ENCODE data around the gene ARPC2. TPM values are rescaled to one million over a fixed set of nuclear protein-coding genes. Genes with fewer than 3 reads are reported as not detected.

Gene ARPC2
- total RNA-seq, 1 donor from 2014 or later: 464 TPM

DNA sequence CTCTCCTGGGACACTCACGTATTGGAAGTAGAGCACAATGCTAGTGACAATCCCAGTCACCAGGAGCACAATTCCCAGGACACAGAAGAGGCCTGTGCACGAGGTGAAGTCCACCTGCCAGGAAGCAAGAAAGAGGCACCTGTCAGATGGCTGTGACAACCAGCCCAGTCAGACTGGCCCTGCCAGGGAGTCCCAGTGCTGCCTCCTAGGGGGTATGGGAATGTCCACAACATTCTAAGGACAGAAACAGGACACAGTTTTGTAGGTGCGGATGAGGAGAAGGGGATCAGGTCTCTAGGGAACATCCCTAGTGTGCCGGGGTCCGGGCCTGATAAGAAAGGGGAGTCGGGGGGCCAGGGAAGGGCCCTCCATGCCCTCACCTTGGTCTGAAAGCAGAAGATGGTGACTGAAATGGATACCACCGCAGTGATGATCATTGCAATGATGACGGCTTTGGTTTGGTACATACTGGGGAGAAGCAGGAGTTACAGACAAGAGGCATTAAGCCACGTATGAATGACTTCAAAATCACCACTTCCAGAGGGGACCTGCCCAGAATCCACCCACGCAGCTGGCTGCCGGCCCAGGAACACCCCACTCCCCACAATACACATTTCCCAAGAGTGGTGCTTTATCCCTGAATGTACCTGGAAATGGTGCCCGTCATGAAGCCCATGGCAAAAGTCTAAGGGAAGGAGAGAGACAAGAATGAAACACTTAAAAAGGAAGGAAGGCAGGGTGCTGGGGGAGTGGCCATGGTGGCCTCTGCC is 60.2 kb downstream of the ARPC2 start:
- no peak for DNase-seq (ENCODE audit: low read depth)
- no peak overlapping the region for H3K4me3 ChIP-seq (ENCODE audit: low read depth, low read length)
- no peaks in the 10 kb centered on the region for H3K27me3 ChIP-seq (ENCODE audit: control insufficient read depth, insufficient read depth, low read length)
- TF ChIP-seq, protein P1, sequence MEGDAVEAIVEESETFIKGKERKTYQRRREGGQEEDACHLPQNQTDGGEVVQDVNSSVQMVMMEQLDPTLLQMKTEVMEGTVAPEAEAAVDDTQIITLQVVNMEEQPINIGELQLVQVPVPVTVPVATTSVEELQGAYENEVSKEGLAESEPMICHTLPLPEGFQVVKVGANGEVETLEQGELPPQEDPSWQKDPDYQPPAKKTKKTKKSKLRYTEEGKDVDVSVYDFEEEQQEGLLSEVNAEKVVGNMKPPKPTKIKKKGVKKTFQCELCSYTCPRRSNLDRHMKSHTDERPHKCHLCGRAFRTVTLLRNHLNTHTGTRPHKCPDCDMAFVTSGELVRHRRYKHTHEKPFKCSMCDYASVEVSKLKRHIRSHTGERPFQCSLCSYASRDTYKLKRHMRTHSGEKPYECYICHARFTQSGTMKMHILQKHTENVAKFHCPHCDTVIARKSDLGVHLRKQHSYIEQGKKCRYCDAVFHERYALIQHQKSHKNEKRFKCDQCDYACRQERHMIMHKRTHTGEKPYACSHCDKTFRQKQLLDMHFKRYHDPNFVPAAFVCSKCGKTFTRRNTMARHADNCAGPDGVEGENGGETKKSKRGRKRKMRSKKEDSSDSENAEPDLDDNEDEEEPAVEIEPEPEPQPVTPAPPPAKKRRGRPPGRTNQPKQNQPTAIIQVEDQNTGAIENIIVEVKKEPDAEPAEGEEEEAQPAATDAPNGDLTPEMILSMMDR (IDR thresholded peaks at IDR 0.05; ENCODE audit: insufficient read depth, low read length, poor library complexity, severe bottlenecking): peak; percentile 9
- H3K36me3 ChIP-seq (ENCODE audit: control insufficient read depth, insufficient read depth, low read length): peaks cover 3% of the 10 kb centered on the region

DNA sequence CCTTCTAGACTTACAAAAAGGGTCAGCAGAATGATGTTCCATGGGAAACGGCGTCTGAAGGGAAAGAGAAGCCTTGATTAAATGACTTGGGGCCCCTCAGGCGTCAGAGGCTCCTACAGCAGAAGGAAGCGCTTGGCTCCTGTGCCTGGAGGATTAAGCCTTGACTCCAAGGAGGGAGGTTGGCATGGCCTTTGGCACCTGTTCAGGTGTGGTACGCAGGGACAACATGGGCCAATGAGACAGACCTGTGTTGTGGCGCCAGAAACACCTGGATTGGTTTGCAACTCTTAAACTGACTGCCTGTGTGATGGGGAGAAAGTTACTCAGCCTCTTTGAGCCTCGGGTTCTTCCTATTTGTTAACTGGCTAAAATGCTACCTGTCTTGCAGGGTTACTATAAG is 60.9 kb downstream of the ARPC2 start:
- TF ChIP-seq, protein P1 (IDR thresholded peaks at IDR 0.05; ENCODE audit: insufficient read depth, low read length, poor library complexity, severe bottlenecking): no peak
- Histone ChIP-seq H3K36me3 (ENCODE audit: control insufficient read depth, insufficient read depth, low read length) (peaks cover 3% of the 10 kb centered on the region), H3K4me3 (ENCODE audit: low read depth, low read length) (no peak overlapping the region), H3K27me3 (ENCODE audit: control insufficient read depth, insufficient read depth, low read length) (no peaks in the 10 kb centered on the region)
- no peak for DNase-seq (ENCODE audit: low read depth)

DNA sequence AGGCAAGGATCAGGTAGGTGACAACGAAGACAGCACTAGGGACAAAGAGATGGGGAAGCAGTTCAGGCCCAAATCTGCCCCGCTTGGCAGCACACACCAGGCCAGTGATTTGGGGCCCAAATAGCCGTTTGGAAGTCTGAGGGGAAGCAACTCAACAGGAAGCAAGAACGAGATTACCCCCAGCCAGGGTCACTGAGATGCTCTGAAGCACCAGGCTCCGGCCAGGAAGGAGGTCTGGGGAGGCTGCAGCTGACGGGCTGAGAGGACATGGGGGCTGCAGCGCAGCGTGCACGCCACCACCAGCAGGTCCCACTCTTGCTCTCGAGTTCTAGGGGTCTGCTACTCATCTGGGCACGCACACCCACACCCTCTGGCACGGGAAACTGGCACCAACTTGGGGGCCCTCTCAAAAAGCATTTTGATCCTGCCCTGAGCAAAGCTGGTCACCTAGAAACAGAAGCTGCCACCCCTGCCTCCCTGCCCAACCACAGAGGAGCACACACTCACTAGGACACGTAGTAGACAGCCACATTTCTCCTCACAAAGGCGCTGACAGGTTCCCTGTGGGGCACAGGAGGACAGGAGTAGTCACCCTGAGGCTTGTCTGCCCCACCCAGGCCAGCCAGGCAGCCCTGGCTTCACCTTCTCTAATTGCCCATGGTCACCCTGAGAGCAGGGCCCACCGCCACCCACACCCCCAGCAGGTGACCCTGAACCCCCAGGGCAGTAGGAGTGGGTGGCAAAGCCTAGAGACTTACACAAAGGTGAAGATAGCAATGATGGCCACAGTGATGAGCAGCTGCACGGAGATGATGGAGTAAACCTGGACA is 61.8 kb downstream of the ARPC2 start:
- TF ChIP-seq, protein P1 (IDR thresholded peaks at IDR 0.05; ENCODE audit: insufficient read depth, low read length, poor library complexity, severe bottlenecking): no peak
- peaks cover 3% of the 10 kb centered on the region for H3K36me3 ChIP-seq (ENCODE audit: control insufficient read depth, insufficient read depth, low read length)
- H3K27me3 ChIP-seq (ENCODE audit: control insufficient read depth, insufficient read depth, low read length): no peaks in the 10 kb centered on the region
- no peak for DNase-seq (ENCODE audit: low read depth)
- H3K4me3 ChIP-seq (ENCODE audit: low read depth, low read length): no peak overlapping the region

DNA sequence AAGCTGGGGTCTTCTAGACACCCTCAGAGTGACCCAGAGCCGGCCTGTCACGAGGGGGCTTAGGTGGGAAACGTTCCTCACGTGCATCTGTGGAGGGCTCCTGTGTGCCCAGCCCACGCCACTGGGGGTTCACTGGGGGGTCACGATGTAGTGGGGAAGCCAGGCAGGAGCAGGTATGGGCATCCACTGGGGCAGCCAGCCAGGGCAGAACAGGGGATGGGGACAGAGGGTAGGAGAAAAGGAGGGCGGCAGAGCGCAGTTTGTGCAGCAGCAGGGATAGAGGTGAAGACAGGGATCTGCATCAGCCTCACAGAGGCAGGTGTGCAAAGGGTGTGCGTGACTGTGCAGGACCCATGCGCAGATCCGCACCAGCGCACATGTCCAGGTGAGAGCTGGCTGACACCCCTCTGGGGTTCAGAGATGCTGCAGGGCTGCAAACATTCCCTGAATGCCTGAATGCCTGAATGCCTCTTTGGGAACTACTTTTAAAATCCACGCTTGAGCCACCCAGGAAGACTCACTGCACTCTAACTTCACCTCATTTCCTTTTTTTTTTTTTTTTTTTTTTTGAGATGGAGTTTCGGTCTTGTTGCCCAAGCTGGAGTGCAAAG is 63.4 kb downstream of the ARPC2 start:
- H3K4me3 ChIP-seq (ENCODE audit: low read depth, low read length): no peak overlapping the region
- peaks cover 3% of the 10 kb centered on the region for H3K36me3 ChIP-seq (ENCODE audit: control insufficient read depth, insufficient read depth, low read length)
- no peak for DNase-seq (ENCODE audit: low read depth)

DNA sequence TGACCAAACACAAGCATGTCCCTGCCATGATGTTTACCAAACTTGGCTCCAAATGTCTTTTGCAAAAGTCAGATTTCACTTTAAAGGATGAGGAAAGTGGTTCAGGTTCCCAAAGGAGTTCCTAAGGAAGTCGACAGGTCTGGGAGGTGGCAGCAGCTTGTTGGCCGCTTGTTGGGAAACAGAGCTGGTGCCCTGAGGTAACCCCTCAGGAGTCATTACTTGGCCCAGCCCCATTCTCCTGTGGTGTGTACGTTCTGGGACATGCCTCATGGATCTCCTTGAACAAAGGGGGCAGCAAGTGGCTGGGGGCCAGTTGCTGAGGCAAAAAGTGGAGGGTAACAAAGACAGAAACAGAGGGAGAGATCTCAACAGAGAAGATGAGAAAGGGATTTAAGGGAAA is 64.5 kb downstream of the ARPC2 start:
- Histone ChIP-seq H3K27me3 (ENCODE audit: control insufficient read depth, insufficient read depth, low read length) (no peaks in the 10 kb centered on the region), H3K36me3 (ENCODE audit: control insufficient read depth, insufficient read depth, low read length) (peaks cover 1% of the 10 kb centered on the region), H3K4me3 (ENCODE audit: low read depth, low read length) (no peak overlapping the region)
- TF ChIP-seq, protein P1 (IDR thresholded peaks at IDR 0.05; ENCODE audit: insufficient read depth, low read length, poor library complexity, severe bottlenecking): no peak
- no peak for DNase-seq (ENCODE audit: low read depth)

More for the DNA sequence above, 63.4 kb downstream of the ARPC2 start:
- no peaks in the 10 kb centered on the region for H3K27me3 ChIP-seq (ENCODE audit: control insufficient read depth, insufficient read depth, low read length)
- TF ChIP-seq, protein P1 (IDR thresholded peaks at IDR 0.05; ENCODE audit: insufficient read depth, low read length, poor library complexity, severe bottlenecking): no peak
